Measurements from ENCODE around the gene SIK3.

Gene SIK3

DNA sequence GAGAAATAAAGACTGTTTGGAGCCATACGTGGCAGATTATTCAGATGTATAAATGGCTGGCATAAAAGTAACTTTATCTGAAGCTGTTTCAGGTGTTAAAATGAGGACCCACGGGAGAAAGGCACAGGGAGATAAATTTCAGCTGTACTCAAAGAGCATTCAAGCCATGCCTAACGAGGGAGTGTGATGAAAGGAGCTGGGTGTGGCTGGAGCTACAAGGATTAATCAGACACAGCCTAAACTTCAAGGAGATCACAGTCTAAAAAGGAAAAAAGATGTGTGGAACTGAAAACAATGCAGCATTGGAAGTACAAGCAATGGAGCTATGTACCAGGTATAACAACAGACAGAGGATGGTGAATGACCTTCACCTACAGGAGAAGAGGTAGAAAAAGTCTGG is 140.0 kb downstream of the SIK3 start:
- no peak for DNase-seq

DNA sequence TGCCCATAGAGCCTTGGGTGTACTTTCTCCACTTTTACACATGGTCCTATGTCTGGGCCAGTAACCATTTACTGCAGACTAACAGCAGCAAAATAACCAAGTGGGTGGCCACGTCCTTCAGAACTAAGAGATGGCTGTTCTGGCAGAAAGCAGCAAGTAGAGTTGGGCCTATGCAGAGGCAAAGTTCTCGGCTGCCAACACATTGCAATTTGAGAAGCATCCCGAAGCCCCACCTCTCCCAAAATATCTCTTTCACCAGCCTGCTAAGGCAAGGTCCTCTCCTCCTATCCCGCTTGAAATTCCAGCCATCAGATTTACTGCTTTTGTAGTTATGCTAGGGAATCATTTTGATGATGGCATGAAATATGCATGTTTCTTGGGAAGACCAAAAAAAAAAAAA is 142.3 kb downstream of the SIK3 start:
- DNase-seq, result no peak

DNA sequence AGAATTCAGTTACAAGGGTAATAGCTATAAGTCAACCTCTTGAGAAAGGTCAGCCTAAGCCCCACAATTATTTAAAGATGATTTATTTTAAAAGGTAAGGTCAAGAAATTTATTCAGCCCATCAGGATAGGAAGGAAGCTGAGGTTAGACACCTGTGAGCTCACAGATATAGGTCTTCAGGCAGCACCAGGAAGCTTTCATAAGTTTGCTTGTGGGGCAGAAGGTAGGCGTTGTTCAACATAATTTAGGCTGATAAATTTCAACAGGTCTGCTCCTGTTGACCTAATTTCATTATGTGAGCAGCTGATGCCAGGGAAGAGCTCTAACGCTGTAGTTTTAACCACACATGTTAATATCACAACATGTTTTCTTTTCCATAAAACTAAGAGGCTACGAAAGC is 142.7 kb downstream of the SIK3 start:
- DNase-seq, result no peak

DNA sequence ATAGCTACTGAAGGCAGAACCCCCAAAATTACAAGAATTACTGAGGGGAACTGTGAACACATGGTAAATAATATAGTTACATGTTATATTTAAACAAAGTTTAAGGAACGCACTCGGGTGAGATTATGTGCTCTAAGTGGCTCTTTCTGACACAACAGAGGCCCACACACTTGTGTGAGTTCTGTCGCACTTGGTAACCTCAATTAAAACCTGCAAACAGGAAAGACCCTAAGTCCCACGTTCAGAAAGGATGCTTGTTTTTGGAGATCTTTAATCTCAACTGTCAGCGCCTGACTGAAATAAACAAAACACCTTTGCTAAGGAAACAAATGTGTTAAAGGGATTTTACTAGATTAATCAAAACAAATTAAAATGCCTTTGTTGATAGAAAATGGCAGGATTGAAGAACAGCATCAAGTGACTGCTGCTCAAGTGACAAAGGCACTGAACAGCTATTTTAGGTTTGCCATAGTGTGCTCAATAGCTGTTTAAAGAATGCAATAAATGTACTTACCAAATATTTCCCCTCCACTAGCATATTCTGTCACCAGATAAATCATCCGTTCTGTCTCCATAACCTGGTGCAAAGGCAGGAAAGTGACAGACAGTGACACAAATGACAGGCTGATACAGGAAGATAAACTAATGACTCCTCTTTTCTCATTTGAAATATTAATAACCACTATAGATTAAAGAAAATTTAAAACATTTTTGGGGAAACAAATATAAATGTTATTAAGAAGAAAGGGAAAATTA is 144.5 kb downstream of the SIK3 start:
- no peak for DNase-seq

DNA sequence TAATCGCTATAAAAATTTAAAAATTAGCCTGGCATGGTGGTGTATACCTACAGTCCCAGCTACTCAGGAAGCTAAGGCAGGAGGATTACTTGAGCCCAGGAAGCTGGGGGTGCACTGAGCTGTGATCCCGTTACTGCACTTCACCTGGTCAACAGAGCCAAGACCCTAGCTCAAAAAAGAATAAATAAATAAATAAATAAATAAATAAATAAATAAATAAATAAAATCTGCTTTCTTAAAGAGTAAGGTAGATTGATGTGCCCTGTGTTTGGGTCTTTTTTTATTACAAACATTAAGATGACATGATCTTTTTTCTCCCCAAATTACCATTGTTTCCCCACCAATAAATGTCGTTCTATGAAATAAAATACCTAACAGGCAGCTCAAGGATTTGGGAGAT is 146.5 kb downstream of the SIK3 start:
- no peak for DNase-seq

DNA sequence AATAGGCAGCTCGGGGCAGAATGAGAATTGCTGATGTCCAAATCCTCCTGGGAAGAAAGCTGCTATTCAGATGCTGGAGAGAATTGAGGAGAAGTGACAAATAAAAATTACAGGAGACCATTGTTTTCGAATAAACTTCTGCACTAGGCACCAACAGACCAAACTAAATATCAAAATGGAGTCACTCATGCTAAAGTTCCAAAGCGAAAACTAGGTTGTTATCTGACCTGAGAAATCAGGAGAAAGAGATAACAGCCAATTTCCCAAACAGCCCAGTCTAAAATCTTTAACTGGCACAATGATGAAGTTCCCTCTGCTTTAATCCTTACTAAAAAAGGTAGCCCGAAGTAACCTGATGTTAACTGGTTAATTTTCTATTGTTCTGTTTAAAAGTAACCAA is 148.0 kb downstream of the SIK3 start:
- DNase-seq, result no peak

DNA sequence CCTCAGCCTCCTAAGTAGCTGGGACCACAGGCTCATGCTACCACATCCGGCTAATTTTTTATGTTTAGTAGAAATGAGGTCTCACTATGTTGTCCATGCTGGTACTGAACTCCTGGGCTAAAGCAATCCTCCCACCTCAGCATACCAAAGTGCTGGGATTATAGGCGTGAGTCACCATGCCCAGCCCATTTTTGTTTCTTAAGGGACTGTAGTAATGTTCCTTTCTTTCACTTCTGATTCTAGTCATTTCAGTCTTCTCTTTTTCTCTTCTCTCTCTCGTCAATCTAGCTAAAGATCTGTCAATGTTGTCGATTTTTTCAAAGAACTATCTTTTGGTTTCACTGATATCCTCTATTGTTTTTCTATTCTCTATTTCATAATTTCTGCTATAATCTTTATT is 149.8 kb downstream of the SIK3 start:
- no peak for DNase-seq

DNA sequence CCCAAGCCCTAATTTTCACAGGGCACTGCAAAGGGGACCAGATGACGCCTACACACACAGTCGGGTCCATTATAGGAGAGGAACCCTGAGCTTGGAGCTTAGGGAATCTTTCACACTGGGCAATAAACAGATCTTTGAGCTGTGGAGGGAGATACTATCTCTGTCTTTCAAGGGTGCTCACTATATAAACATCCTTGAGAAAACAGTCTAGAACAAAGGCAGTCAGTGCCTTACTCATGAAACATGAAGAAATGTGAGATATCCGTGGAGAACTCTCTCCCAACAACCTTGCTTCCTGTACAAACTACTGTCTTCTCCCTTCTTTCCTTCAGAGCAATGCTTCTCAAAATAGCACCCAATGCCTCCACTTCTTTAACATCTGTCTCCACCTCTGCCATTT is 151.8 kb downstream of the SIK3 start:
- DNase-seq, result no peak

DNA sequence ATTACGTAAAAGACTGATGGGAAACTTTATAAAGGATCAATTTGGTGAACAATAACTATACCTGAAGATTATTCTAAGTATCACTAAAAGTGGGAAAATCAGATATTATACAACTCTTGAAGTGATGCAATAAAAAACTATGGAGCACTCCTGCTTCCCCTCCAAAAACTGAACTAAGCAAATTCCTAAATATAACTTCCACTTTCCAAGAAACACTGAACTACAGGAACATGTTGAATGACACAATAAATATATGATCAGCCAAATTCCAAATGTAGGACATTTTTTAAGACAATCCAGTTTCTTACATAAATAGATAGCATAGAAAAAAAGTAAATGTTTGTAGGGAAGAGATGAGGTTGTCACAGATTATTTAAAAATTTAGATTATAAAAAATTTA is 158.7 kb downstream of the SIK3 start:
- no peak for DNase-seq

DNA sequence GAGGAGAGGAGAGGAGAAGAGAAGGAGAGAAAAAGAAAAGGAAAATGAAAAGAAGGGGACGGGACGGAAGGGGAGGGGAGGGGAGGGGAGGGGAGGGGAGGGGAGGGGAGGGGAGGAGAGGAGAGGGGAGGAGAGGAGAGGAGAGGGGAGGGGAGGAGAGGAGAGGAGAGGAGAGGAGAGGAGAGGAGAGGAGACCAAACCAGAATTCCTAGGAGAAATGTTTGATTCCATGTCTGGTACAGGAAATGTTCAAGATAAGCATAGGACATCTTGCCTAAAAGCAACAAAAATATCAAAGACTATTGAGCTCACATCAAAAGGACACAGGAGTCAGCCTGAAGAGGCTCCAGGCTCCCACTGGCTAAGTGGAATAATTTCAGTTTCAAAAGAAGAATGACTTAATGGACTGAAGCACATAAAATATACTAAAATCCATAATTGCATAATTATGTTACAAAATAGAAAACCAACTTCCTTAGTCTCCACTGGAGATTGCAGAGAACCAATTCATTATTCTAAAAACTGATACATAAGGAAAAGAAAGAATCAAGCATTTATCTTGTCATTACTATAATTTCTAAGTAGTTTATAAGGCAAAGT is 159.7 kb downstream of the SIK3 start:
- no peak for DNase-seq

DNA sequence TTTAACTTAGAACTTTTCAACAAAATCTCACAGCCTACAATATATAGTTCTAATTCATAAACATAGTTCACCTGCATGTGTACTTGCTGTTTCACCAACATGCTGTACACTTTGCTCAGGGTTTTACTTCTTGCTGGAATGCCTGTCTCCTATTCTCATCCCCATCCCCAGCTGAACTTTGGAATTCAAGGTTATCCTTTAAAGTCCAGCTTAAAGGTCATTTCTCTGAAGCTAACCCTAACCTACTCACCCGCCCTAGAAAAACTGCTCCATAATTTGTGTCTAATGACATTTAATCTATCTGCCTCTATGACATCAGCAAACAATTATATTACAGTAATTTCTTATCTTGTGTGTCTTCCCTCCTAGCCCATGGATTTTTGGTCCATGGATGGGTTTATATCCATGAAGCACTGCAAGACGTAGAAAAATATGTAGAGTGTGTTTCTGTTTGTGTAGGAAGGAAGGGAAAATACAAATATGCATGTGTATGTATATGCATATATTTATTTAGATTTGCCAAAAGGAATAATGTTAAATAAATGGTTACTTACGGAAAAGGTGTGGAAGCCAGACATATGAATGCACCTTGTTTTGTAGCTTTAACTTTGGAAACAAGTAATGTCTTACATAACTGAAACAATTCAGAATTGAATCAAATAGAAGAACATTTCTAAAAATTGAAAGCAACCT is 161.3 kb downstream of the SIK3 start:
- no peak for DNase-seq

DNA sequence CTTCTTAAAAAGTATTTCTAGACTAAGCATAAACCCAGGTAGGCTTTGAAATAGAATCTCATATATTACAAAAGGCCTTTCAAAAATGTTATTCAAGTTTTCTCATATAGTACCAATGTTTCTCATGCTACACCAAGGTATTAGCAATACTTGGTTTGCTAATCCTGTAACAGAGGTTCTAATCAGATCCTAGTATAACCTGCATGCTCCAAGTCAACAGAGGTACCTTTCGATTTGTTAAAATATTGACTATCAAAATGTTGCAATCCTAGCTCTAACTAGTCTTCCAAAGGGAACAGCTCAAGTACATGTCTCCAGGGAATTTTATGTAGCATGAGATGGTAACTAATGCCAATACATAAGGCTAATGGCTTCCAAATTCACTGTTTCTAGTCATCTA is 162.7 kb downstream of the SIK3 start:
- DNase-seq, result no peak

DNA sequence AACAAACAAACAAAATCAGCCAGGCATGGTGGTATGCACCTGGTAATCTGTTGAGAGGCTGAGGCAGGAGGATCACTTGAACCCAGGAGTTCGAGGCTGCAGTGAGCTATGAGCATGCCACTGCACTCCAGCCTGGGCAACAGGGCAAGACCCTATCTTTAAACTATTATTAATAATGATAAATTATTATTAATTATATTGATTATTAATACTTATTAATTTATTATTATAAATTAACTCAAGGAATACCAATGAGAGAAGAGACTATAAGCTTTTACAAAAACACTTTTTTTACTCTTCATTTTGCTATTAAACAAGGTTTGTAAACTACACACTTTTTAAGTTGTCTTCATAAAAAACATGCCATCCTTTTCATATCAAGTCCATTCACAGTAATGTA is 163.1 kb downstream of the SIK3 start:
- DNase-seq, result no peak

DNA sequence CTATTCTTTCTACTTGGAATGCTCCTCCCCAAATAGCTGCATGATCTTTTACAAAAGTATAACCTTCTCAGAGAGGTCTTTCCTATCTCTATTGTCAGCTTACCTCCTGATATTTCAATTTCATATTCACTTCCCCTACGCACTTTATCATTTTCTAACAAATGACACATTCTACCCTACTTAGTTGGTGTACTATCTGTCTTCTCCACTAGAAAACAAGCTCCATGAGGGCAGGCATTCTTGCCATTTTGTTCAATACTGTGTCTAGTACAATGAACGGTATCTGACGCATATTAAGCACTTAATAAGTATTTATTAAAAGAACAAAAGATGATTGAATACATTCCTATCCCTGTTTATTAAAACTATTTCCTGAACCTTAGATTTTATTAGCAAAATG is 164.3 kb downstream of the SIK3 start:
- DNase-seq, result no peak

DNA sequence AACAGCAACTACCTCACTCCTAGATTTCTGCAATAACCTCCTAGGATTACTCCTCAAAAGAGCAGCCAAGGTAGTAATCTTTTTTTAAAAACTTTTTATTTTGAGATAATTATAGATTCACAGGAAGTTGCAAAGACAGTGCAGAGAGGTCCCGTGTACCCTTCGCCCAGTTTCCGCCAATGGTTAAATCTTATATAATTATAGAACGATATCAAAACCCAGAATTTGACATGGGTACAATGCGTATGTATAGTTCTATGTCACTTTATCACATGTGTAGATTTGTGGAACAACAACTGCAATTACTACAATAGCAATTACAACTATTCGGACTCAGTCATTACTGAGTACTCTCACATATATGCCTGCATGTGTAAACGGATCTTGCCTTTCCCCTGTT is 166.0 kb downstream of the SIK3 start:
- DNase-seq, result no peak

DNA sequence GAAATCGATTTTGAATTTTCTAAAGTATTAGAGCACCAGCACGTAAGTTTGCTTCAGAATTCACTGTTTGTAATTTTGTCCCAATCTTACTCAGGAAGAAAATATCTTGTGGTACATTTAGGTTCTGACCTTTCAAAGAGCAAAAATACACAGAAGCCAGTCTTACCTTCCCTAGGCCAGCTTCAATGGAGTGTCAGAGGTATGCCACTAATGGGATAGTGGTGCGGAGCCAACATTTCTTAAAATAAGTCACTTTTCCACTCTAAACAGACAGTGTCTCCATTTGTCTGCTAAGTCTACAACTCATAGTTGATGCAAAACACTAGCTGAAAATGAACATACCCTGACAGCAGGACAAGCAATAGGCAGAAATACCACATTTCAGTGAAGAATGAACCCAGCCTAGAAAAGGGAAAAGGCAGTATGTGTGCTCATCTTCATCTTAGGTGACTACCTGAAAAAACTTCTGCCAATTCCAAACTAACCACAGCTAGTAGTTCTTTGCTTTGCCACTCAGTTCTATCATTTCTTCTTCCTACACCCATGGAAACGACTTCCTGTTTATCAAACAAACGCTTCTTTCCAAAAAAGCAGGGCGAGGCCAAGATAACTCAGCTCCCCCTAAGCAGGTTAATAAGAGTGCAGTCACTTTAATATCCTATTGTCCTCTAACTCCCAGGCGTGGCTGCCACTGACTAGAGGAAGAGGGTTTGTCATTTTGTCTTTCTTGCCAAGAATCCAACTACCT is 166.8 kb downstream of the SIK3 start:
- no peak for DNase-seq

DNA sequence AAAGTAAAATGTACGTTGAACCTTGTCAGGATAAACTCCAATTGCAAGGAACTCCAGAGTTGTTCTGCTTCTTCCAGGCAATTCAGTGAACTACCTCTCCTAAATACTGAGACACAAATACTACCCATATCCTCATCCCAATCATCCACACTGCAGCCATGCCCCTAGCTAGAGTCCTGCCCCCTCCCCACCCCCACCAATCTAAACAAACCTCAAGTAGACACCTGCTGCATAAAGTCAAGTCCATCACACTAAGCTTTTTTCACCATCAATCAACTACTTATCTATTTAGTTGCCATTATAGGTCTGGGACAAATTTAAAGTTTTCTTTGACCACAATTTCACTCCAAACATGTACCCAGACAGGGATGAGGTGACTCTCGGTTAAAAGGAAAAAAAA is 167.6 kb downstream of the SIK3 start:
- DNase-seq, result no peak

DNA sequence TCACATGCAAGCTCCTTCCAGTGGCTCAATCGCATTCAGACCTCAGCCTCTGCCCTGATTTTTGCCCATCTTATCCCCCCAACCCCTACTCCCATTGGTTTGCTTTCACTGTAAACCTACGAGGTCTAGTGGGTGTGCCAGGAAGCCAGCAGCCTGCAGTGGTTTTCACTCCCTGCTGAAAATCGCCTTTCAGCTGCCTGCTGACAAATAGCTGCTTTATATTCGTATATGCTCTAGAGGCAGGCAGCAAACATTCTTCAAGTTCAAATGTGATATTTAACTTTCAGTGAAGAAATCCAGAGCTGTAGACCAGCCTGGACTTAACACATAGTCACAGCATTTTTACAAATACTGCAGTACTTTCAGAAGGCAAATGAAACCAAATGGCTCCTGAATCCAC is 168.1 kb downstream of the SIK3 start:
- DNase-seq, result no peak

DNA sequence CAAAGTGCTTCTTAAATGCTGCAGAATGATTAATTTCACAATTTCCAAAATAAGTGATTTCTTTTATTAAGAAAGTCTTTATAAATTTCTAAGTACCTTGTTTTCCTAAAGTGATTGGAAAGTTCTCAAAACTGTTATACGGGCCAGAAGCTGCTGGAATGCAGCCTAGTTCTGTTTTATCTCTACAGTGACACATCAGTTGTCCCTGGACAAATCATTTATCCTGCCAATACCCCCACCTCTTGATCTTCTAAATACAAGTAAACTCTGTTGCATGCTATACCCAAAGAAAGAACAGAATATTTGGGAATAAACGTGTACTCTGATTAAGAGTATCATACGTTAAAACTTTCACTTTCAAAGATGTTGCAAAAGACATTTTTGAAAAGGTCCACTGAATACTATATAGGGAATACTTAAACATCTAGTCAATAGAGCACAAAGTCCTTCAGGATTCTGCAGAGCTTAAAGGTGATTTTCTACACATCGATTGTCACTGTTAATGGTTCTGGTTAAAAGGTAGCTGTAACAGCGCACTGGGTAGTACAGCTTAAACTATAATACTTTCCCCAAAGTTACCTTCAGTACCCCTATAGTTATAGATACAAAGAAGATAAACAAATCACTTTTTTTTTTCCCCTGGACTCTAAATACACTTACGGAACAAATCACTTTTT is 168.7 kb downstream of the SIK3 start:
- no peak for DNase-seq

DNA sequence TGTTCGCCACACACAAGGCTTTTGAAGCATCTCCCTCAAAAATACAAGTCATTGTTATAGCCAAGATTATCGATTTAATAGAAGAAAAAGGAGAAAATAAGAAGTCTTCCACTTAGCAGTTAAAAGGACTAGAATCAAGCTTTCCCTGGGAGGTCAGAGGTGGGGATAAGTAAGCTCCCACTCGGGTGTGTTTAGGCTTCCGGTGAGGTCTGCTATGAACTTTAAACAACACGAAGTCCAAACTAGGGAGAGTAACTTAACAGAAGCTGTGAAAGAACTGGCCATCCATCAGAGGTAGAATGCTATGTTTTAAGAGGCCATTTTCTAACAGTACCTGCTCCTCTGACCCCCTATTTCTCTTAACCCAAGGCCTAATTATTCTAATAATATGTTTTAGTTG is 169.4 kb downstream of the SIK3 start:
- DNase-seq, result no peak

DNA sequence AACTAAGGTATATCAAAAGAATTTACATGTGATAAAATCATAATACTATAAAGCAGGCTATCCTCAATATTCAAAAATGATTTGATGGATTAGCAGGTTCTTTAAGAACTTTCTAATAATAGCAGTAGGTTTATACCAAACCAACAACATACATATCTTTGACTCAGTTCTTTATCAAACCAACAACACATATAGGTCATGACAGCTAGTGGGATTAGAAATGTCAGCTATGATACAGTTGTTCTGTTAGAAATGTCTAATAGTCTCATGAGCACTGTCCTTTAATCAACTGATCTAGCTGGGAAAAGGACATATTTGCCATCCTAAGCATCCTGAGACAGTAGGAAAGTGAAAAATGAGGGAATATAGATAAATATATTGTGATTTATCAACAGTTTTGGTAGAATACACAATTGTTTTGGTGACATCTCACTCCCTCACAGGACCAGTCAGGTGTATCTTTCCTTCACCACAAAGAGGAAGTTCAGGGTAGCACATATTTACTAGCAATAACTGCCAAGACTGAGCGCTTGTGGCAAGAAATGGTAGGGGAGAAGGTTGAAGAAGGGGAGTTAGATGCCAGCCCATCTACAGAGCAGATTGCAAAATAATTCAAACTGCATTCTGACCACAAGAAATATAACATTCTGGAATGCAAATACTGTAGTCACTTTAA is 170.0 kb downstream of the SIK3 start:
- DNase-seq, result no peak

DNA sequence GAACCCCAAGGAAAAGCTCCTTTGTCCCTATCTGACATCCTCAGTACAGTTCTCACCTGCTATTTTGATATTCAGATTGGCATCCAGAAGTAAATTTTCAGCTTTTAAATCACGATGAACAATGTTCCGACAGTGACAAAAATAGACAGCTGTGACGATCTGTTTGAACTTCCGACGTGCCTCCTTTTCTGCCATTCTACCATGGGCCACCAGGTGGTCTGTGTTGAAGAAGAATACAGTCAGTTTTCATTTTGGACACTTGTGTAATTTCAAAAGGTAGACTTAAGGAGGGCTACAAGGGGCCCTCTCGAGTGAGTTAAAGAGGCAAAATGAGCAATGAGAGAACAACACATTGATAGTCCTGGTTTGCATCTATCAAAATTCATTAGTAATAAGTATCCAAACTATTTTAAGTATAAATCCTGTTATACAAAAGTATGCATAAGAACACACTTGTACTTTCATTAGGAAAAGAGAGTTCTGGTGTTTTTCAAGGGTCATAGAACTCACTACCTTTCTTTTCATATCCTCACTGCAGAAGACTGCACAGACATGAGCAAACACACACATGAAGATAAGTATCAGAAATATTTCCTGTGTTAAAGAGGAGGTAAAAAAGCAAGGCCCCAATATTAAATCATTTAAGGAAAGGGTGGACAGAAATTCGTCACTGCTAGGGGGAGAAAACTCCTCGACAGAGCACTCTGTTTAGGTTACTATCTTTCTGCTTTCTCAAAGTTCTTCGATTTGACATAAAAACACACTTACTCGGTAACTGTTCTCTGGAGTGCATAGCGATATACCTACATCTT is 170.9 kb downstream of the SIK3 start:
- no peak for DNase-seq
